GM21619 (cell line): Measurements from ENCODE around the gene GLIS1.

ENCODE experiments used
- ATAC-seq: cut with Tn5 transposase; IDR thresholded peaks from one replicate; pipeline ENCODE4 v1.9.1; 2021; ENCODE audit not compliant: unreplicated experiment

GLIS1 gene

GRCh38 chr1:53553734-53554509 lies 185.0 kb downstream of the GLIS1 start:
- ATAC-seq: no peak

DNA sequence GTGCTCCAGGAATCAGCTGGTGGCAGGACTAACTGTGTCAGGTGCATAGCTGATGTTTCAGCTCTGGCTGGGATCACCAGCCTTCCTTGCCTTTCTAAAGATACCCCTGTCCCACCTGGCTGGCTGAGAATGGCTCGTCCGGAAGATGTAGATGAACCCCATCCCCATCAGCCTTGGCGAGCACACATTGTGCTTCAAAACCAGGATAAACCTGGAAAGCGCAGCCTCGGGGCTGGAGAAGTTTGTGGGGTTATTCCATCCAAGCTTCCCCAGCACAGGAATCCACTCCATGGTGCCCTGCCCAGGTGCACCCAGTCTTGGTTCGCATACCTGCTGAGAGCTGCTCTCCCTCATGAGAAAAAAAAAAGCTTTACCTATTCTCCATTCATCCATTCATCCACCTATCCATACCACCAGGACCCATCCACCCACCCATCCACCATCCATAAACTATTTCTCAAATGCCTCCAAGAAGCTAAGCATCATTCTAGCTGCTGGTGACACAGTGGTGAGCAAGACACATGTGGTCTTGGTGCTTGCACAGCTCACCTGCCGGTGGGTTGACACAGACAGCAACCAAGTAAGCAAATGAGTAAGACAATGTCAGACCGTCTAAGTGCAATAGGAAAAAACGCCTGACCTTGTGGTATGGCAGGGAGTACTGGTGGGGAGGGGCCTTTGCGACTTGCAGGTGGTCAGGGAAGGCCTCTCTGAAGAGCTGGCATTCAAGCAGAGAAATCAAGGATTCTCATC lies 185.8 kb downstream of the GLIS1 start:
- ATAC-seq: no peak

DNA sequence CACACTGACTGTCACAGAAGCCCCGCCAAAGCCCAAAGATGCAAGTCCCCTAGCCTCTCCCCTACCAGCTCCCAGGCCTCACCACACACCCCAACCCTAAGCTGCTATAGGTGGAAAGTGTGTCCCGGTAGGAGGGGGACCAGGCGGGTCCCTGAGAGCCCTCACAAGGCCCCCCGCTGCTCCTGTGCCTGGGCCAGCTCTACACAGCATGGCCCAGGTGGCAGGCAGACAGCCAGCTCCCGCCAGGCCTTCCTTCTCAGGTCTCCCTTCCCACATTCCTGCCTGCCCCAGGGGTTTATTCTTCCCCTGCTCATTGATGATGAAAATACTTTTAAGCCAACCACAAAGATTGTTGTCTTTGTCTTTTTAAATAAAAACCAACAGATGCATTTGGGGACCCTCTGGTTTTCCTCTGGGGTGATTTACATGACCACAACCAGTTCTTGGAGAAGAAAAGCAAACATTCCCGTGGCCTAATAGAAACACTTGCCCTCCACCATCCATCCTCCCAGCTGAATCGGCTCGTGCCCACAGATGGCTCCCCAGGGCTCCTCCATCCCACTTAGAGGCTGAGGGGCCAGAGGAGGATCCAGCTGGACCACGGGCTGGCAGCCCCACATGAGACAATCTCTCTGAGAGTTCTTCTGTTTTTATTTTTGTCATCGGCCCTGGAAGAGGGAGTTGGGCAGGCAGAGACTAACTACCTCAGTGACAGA lies 186.7 kb downstream of the GLIS1 start:
- ATAC-seq: no peak

DNA sequence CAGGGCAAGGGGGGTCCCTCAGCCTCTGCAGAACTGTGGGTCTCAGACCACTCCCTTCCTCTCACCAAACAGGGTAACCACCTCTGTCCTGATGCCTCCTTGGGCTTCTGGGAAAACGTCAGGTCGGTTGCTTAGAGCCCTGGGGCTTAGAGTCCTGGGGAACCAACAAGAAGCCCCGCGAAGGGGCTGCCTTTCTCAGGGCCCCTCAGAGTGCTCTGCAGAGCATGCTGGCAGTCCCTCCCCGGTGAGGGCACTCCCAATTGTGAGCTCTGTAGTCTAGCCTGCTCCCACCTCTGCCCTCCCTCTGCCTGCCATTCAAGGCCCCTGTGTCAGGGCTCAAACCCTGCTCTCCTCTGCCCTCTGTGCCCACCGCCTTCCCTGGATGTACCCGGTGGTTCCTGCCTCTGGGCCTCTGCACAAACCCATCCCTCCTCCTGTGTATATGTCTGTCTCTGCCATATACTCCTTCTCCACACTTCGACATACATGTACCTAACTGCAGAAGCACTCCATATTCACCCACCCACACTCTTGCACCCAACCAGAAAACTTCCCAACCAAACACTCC lies 187.5 kb downstream of the GLIS1 start:
- ATAC-seq: no peak

GRCh38 chr1:53550201-53550741 lies 188.7 kb downstream of the GLIS1 start:
- no peak for ATAC-seq

DNA sequence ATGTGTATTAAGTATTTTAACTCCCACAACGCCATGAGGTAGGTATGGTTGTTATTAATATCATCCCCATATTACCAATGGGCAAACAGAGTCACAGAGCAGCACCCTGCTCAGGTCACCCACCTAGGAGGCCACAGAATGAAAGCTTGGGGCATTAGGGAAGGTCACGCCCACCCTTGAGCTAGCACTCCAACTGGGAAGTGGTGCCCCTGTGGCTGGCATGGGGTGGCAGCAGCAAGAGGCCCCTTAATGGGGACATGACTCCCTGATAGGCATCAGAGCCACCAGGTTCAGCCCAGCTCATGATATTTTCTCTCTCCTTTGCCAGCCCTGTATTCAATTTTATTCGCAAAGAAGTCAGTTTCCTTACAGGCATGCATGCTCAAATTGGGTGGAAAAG lies 189.2 kb downstream of the GLIS1 start:
- no peak for ATAC-seq

DNA sequence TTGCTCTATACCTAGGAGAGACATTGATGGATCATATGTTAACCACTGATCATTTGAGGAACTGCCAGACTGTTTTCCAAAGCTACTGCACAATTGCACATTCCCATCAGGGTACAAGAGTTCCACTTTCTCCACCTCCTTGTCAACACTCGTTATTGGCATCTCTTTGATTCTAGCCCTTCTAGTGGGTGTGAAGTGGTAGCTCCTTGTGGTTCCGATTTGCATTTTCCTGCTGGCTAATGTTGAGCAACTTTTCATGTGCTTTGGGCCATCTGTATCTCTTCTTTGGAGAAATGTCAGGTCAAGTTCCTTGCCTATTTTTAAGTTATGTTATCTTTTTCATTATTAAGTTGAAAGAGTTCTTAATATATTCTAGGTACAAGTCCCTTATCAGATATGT lies 189.7 kb downstream of the GLIS1 start:
- no peak for ATAC-seq

DNA sequence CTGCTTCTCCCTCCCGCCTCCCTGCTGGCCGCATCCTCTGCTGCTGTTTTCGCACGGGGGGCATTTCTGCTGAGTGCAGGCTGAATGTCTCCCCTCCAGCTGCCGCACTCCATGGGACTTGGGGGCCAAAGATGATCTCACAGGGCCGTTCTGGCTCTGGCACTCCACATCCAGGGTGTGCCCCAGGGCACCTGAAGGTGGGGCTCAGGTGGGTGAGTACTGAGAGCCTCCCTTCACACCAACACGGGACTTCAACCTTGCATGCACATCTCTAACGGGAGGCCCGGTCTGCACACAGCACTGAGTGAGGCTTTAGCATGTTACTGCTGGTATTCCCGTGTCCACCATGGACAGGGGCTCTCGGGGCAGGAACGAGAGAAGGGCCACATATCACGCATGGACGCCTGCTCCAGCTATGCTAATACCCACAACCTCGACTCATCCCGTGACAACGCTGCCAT lies 190.9 kb downstream of the GLIS1 start:
- no peak for ATAC-seq

GRCh38 chr1:53547231-53547790 lies 191.7 kb downstream of the GLIS1 start:
- no peak for ATAC-seq

- no peak for ATAC-seq
Observed at GRCh38 chr1:53546409-53547155, 192.4 kb downstream of the GLIS1 start.

- no peak for ATAC-seq
Observed at GRCh38 chr1:53545663-53546408, 193.1 kb downstream of the GLIS1 start.

DNA sequence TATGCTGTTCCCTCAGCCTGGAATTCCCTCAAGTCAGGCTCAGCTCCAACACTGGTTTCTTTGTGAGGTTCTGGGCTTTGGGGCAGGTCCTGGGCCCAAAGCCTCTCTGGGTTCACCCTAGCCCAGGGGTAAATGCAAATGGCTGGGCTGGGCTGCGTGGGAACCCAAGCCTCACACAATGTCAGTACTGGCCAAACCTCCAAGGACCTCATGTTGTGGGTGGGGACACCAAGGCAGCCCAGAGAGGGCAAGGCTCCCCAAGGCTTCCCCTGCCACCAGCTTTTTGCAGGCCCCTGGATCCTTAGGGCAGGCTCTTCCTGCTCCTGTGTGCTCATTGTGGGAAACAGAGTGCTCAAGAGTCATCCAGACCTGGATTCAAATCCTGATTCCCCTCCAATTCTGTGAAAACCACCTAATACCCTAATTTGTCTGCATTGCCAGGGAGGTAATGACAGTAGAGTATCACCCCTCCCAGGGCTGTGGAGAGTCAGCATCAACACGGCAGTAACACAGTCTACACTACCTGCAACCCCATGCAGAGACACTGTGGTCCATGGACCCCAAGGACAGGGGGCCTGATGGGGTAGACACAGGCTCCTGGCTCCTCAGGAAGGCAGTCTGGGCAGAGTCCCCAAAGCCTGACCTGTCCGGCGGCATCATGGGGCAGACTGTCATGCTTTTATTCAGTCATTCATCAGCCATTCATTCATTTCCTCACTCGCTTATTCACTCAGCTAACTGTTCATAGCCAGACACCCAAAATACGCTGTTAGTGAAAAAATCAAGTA lies 194.0 kb downstream of the GLIS1 start:
- no peak for ATAC-seq

GRCh38 chr1:53543778-53544695 lies 194.9 kb downstream of the GLIS1 start:
- ATAC-seq: no peak

DNA sequence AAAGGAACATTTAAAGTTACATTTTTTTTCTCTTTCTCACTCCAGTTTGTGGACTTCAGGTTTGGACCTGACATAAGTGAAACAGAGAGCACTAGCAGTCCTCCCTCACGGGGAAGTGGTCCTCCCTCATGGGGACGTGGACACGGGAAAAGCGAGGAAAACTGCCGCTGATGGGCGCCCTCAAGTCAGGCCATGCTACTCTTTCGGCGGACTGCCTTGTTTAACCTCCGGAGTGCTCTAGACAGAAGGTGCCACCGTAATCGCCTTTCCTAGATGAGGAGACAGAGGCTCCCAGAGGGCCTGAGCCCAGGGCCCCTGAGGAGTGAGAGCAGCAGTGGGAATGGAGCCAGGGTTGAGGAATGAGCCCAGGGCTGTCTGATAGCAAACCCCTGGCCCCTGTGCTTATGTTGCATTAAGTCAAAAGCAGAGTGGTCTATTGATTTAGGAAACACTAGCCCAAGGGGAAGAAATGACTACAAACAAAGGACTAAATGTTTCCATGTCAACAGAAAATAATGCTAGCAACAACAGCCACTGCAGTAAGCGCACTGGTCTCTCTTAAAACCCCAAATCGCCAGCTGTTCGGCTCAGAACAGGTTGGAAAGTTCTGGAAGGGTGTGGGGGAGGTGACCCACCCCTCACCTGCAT lies 195.7 kb downstream of the GLIS1 start:
- no peak for ATAC-seq

GRCh38 chr1:53542551-53542950 lies 196.4 kb downstream of the GLIS1 start:
- no peak for ATAC-seq

DNA sequence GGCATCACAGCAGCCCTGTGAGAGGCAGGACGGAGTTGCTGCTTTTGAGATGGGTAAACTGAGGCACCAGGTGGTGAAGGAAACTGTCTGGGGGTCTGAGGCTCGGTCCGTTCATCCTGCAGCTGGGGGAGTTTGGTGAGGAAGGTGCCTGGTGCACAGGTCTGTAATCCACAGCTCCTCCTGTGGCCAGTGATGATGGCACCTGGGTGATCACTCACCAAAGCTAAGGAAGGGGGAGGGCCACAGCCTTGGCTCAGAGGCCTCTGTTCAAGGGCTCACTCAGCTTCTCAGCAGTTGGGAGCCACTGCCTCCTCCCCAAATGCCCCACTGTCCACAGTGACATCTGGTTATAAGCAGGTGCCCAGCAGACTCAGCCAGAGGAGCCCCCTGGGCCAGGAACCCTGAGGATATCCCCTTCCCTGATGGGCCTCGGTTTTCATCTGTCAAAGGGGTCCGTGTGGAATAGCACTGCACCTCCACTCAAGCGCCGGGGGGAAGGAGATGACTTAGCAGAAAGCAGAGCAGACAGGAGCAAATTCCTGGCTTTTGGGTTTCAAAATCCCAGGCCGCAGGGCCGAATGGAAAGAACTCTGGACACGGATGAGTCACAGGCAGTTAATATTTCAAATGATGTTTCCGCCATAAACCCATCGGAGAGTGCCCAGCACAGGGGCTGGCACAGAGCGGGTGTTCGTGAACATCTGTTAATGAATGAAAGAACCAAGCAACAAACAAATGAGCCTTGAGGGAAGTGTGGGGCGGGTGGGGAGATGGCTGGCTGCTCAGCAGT lies 197.0 kb downstream of the GLIS1 start:
- ATAC-seq: no peak
